ENCODE data around the gene ANKRD42. TPM values are rescaled to one million over a fixed set of nuclear protein-coding genes. Genes with fewer than 3 reads are reported as not detected.
"Not testable (repeated sequence)": the region's sequence is repeated elsewhere in the genome, so short reads cannot be mapped to it uniquely, and the experiment has no call there.

Gene ANKRD42
- total RNA-seq, 1 experiment from 2014 or later, result 4.9 TPM

DNA sequence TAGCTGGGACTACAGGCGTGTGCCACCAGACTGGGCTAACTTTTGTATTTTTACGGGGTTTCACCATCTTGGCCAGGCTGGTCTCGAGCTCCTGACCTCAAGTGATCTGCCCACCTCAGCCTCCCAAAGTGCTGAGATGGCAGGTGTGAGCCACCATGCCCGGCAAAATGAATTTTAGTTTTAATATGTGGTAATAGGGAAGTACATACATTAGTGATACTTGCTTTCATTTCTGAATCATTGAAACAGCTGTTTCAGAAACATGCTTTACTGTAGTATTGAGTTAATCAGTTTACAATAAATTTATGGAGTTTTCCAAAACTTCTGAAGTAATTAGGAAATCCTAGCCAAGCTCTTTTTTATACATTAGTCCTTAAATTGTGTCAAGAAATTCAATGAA lies 21.0 kb upstream of the ANKRD42 start:
- DNase-seq (ENCODE audit: low spot score), result no peak

DNA sequence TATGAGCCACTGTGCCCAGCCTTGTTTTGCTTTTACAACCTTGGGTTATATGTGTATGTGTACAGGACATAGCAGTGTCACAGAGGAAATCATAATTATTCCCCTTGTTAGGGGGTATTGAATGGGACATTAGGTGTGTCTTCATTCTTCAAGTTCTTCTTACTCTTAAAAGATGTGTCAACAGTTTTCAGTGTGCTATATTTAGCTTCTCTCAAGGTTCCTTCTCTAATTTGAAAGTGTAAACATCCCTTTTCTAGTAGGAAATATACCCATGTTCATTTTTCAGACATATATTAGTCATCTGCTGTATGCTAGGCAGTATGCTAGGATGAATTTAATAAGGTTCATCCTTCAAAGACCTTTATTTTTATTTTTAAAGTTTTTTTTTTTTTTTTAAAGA lies 19.5 kb upstream of the ANKRD42 start:
- no peak for DNase-seq (ENCODE audit: low spot score)

DNA sequence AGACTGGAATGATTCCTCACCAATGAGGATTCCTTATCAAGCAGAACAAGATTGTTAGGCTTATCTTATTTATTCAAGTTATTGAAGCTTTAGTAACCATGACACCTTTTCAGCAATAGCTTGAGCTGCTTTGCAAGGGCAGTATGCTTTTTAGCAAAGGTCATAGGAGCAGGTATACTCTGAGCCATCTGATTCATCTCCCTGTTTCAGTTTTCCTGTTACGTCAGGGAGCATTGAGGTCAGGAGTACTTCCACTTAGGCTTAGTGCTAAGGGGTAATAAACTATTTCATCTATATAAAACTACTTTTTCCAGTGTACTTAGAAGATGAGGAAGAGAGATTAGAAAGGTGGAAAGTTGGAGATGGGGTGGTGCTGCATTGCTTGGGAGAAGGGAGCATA lies 17.7 kb upstream of the ANKRD42 start:
- no peak for DNase-seq (ENCODE audit: low spot score)

DNA sequence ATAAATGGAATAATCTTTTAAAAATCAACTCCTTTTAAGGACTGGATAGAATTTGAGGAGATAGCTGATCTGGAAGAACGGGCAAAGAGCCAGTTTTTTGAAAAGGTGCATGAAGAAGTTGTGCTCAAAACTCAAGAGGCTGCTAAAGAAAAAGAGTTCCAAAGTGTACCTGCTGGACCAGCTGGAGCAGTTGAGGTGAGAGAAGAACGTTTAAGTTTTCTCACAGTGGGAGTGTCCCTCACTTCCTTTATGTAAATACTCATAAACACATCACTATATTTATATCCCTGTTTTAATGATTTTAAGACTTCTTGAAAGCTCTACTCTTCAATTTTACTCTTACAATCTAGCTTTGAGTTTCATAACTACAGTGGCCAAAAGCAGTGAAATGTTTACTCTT lies 11.7 kb upstream of the ANKRD42 start:
- DNase-seq (ENCODE audit: low spot score), result no peak

DNA sequence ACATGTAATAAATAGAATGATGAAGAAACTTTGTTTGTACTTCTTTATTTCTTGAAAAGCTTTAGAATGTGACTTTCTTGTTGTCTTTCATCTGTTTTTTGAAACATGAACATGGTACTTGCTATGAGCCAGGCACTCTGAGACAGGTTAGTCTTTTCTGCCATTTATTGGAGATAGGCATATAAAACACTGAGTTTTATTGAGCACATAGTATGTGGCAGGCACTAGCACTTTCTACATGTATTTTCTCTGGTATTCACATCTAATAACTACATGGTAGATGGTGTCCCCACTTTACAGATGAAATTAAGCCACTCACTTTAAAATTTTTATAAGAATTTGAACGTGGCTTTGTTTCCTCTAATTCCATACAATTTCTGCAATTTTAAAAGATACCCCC lies 7.7 kb upstream of the ANKRD42 start:
- no peak for DNase-seq (ENCODE audit: low spot score)

DNA sequence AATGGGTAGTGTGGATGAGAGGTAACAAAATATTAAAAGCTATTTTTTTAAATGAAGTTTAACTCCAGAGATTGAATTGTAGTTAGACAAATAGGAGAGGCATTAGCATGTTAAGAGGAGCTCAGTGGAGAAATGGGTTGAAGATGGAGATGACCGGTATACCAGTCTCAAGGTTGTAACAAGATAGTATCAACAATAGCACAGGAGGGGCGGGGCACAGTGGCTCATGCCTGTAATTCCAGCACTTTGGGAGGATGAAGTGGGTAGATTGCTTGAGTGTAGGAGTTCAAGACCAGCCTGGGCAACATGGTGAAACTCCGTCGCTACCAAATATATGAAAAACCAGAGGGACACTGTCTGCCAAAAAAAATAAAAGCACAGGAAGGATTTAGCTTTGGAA lies 6.0 kb upstream of the ANKRD42 start:
- DNase-seq (ENCODE audit: low spot score), result no peak

DNA sequence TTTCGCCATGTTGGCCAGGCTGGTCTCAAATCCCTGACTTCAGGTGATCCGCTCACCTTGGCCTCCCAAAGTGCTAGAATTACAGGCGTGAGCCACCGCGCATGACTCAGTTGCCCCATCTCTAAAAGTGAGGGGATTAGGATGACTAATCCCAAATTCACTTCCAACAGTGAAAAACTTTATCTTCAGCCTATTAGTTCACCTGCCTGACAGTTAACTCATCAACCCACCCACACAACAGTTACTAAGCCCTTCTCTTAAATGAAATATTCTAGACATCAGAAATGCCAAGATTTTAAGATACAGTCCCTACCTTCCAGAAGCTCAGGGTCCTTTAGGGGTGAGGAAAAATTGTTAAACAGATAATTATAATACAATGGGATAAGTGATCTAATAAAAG lies 2.0 kb upstream of the ANKRD42 start:
- no peak for DNase-seq (ENCODE audit: low spot score)

DNA sequence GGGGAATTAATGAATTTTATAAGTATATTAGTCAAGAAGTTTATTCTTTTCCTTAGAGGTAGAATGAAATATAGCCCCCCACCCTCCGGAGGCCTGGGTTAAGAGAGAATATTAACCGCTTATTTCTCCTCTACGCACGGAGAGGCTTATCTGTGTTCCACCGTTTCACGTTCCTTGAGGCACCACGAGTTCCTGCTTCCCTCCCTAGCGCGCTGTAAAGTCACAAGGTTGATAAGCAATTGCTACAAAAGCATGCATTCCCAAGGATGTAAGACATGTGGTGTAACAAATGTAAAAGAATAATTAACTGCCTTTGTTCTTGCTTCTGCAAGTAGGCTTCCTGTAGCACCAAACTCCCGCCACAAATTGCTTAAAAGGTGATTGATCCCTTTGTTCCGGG lies 1.5 kb upstream of the ANKRD42 start:
- DNase-seq (ENCODE audit: low spot score), result no peak

DNA sequence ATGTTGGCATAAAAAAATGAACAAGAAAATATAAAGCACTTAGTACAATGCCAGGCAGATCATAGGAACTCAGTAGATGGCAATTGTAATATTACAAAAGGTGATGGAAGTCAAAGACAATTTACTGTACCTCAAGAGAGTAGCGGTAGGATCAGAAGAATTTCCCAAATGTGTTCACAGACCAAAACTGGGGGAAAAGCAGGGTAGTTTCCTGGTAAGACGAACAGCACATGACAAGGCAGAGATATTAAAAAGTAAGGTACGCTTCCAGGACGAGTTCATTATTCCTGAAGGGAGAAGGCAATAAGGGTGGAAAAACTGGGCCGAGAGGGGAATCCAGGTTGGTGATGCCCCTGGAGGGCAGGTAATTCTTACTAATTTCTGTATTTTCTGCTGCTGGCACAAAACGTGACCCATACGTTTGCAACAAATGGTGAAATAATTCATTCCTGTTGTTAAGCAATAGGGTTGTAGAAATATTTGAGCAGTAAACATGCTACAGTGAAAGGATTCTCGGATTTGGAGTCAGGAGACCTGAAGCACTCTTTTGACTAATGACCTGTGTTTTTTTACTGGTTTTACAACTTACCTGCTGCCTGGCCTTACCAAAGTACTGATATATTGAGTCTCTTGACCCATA lies 786 bp upstream of the ANKRD42 start:
- DNase-seq (ENCODE audit: low spot score), result no peak

DNA sequence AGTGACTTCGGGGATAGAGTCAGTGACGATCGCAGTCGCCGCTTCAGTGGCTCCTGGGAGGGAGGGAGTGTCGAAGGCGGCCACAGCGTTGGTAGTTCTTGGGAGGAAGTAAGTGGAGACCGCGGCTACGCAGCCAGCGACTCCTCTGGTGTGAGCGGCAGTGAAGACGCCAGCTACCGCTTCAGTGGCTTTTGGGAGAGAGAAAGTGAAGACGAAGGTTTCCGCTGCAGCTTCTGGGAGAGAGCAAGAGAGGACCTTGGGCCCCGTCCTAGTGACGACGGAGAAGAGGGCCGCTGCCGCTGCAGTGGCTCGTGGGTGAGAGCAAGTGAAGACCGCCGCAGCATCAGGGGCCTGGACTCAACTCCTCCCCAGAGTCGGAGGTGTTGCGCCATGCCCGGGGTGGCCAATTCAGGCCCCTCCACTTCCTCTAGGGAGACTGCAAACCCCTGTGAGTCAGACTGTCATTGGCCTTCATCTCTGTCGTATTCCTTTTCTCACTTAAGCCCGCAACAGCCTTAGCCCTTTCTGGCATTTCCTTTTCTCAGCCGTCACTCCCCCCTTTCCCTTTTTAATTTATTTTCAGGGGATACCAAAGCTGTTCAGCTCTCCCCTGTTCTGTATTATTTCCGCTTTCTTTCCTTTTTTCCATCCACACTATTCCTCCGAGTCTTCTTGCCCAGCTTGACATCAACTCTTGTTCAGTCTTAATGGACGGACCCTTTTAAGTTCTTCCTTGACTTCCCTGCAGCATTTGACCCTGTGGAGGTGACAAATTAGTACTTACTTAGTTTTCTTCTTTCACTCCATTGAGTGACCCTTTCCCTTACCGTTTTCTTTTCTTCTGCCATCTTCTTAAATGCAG lies 1.0 kb downstream of the ANKRD42 start:
- peak; percentile 46 for DNase-seq (ENCODE audit: low spot score)

DNA sequence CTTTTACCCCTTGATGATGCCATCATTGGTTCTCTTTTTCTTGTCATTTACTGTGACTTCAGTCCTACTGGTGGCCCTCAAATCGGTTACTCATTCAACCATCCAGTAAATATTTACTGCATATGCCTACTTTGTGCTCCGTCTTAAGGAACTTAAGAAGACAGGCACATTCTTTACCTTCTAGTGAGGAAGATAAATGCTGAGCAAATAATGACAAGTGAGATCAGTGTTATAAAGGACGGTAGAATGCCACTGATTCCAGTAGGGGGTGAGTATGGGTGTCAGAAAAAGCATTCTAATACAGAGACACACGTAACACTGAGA lies 1.6 kb downstream of the ANKRD42 start:
- DNase-seq (ENCODE audit: low spot score), result no peak

DNA sequence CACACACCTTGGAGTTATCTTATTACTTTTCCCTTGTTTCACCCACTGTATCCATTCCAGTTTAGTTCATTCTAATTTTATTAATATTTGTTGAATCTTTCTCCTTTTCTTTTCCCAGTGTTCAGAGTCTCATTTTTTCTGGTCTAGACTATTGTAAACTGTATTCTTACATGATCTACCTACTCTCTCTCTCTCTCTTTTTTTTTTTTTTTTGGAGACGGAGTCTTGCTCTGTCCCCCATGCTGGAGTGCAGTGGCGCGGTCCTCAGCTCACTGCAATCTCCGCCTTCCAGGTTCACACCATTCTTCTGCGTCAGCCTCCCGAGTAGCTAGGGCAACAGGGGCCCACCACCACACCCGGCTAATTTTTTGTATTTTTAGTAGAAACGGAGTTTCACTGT lies 2.1 kb downstream of the ANKRD42 start:
- no peak for DNase-seq (ENCODE audit: low spot score)

DNA sequence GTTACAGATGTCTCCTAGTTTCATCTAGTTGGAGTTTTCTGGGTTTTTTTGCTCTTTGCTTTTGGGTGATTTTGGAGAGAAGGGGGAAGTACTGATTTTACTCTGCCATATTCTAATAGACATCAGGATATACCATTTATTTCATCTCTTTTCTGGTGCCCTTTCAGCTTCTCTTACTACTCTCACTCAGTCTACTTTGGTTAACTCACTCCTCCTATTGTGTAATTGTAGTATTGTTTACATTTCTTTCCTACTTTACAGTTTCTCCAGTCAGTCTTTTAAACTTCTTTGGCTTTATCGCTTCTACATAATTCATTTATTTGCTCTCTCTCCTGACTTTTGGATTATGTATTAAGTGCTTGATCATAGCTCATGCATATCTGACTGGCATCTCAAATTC lies 6.5 kb downstream of the ANKRD42 start:
- DNase-seq (ENCODE audit: low spot score), result no peak

DNA sequence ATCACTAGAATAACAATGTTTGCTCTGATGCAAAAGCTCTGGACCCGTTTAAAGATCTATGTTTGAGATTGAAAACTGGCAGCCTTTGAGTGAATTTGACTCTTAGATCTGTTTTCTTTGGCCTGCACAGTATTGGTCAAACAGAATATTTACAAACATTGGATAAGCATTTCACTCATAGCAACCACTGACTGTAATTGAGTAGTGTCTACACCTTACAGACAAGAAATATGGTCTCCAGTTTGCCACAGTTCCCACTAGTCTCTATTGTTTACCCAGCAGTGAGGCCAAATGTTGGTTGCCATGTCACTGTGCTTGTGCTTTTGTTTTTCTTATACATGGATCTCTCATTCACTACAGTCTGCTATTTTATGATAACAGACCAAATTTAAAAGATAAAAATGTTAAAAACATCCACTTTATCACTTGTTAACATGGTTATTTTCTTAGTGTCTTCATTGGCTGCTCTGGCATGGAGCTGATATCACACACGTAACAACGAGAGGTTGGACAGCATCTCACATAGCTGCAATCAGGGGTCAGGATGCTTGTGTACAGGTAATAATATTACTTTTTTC lies 12.2 kb downstream of the ANKRD42 start:
- DNase-seq (ENCODE audit: low spot score), result no peak

DNA sequence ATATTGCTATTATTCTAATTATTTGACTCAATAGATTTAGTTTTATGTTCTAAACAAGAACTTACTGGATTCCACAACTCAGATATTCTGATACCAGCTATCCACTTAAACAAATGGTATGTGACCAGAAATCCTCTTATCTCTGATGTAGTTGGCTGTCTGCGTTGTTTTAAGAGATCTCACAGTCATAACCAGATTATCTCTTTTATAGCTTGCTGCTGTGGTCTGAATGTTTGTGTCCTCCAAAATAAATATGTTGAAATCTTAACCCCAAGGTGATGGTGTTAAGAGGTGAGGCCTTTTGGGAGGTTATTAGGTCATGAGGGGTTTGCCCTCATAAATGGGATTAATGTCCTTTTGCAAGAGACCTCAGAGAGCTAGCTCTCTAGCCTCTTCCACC lies 12.7 kb downstream of the ANKRD42 start:
- no peak for DNase-seq (ENCODE audit: low spot score)

DNA sequence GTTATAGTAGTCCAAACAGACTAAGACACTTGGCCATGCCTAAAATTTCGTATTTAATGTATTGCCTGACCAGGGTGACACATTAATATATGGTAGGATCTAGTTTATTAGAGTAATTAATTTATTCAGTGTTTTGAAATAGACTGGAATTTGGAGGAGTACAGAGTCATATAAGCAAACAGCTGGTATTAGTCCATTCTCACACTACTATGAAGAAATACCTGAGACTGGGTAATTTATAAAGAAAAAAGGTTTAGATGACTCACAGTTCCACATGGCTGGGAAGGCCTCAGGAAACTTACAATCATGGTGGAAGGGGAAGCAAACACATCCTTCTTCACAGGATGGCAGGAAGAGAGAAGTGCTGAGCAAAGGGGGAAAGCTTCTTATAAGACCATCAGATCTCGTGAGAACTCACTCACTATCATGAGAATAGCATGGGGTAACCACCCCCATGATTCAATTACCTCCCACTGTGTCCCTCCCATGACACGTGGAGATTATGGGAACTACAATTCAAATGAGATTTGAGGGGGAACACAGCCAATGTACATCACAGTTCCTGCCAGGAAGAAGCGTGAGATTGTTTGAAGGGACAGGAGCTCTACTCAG lies 13.4 kb downstream of the ANKRD42 start:
- DNase-seq (ENCODE audit: low spot score), result not testable (repeated sequence)

DNA sequence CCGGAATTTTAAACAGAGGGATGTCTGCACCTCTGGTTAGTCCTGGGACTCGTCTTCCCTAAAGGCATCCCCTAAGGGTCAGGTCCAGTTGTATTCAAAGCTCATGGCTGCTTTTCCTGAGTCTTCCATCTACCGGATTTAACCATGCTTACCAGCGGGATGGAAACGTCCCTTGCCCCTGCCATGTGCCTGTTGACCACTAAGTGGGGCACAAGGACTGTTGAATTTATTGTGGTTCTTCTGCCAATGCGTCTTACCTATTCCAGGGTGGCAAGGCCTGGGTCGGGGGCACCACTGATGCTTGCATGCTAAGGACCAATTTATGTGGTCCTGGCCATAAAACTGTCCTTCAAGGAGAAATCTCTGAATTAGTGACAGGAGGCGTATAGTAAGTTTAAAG lies 25.6 kb downstream of the ANKRD42 start:
- no peak for DNase-seq (ENCODE audit: low spot score)

DNA sequence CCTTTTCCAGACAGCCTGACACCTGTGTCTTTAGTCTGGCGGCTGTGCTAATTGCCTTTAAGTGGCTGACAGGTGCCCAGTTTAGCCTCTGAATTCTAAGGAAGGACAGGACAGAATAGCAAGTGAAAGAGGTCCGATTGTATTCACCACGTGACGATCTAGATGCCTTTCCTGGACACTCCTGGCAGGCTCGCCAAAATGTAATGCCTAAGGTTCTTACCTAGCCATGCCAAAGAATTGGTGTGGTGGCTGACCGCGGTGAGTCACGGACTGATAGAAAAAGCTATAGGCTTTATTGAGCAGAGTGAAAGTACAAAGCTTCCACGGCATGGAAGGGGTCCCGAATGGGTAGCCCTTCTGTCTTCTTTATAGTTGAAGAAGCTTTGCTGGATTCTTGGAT lies 26.7 kb downstream of the ANKRD42 start:
- DNase-seq (ENCODE audit: low spot score), result no peak

DNA sequence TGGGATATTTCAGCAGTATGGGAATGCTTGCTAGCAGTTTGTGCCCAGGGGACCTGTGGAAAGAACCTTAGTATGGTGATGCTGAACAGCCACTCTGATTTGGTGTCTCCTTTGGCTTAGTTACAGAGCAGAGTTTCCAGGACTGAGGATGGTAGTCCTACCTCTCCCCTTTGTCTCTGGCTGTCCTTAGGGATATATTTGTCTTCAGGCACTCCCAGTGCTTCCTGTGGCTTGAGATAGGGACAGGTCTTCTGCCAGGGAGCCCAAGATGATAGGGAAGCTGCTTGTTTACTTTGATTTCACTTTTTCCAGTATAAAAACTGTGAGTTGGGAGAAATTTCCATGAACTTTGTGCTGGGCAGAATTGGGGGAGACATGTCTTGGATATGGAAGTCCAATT lies 28.2 kb downstream of the ANKRD42 start:
- DNase-seq (ENCODE audit: low spot score), result no peak

DNA sequence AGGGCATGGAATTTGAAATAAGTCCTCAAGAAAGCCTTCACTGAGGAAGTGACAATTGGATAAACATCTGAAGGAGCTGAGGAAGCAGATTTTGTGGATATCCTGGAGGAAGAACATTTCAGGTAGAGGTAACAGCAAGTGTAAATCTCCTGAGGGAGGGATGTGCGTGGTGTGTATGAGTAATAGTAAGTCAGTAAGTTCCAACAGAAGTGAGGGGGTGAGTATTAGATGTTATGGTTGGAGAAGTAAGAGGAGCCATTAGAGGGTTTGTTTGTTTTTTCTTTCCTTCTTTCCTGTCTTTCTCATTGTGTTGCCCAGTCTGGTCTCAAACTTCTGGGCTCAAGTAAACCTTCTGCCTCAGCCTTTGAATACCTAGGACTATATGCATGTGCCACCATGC lies 29.0 kb downstream of the ANKRD42 start:
- no peak for DNase-seq (ENCODE audit: low spot score)

DNA sequence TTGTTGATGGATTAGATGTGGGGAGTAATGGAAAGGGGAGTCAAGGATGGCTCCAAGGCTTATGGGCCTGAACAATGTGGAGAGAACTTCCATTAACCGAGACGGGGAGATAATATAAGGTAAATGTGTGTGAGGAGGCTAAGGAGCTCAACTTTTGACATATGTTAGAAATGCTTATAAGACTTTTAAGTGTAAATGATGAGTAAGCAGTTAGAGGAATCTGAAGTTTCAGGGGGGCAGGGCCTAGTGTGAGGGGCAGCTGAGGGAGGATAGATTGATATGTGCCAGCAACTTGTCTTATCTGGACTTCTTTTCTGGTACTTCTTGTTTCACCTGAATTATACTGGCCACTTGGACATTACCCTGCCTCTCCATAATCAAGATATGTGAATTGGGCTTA lies 29.9 kb downstream of the ANKRD42 start:
- no peak for DNase-seq (ENCODE audit: low spot score)

DNA sequence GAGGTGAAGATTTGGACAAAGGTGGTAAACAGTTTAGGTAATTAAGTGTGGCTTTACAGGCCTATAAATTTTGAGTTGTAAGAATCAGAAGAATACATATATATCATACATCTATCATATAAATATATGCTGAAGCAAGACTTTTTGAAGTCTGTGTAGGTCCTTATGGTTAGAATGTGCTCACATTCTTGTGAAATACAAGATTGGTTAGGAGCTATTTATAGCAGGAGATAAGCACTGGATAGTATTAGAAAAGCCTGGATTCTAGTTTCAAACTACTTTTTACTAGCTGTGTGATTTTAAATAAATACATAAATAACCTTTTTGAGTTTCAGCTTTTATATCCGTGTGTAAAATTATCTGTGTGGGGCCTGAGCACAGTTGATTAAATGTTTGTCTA lies 42.3 kb downstream of the ANKRD42 start:
- no peak for DNase-seq (ENCODE audit: low spot score)

DNA sequence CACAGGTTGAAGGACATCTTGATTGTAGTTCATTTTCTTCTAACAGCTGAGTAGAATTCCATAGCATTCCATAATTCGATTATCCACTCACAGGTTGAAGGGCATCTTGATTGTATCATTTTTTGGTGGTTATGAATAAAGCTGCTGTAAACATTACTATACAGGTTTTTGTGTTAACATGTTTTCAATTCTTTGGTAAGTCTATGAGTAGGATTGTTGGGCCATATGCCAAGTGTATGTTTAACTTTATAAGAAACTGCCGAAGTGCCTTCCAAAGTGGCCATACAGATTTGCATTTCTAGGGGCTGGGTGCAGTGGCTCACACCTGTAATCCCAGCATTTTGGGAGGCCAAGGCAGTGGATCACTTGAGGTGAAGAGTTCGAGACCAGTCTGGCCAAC lies 44.6 kb downstream of the ANKRD42 start:
- DNase-seq (ENCODE audit: low spot score), result no peak

Measured in H4 (cell line).